Activated CD8-positive, alpha-beta T cell treated with anti-CD3 and anti-CD28 coated beads, Interleukin-2, amount 10 ng/mL, durations not matched to agents 7 days and 5 days (primary cell): ENCODE data around the gene SMU1. TPM values are rescaled to one million over a fixed set of nuclear protein-coding genes. Genes with fewer than 3 reads are reported as not detected.
"Not testable (repeated sequence)": the region's sequence is repeated elsewhere in the genome, so short reads cannot be mapped to it uniquely, and the experiment has no call there.

Source experiments
- ATAC-seq: fragments of 150-1000 bp; cut with Tn5 transposase; one replicate; pipeline ENCODE4 v1.10.0; 2021; ENCODE audit warnings: moderate library complexity
- CTCF ChIA-PET: fragments of 350-600 bp; sonication (Branson Sonifier 250); formaldehyde crosslinking; loops from one replicate; lab custom pipeline; 2021; ENCODE audit warnings: antibody characterized with exemption; lab: Charles Lee
- POLR2A ChIA-PET: fragments of 350-600 bp; sonication (Branson Sonifier 250); formaldehyde crosslinking; loops from one replicate; lab custom pipeline; 2021; ENCODE audit warnings: antibody characterized with exemption; lab: Charles Lee
- DNase-seq: peaks from one replicate; pipeline ENCODE4 v3.0.0-alpha.2; 2020
- H3K27ac Mint-ChIP-seq: one replicate; pipeline ENCODE4 v1.8.0; 2021; ENCODE audit warnings: mild to moderate bottlenecking, mixed read lengths
- H3K27me3 Mint-ChIP-seq: one replicate; pipeline ENCODE4 v1.8.0; 2021; ENCODE audit warnings: low read depth, mixed read lengths
- H3K36me3 Mint-ChIP-seq: one replicate; pipeline ENCODE4 v1.8.0; 2021; ENCODE audit warnings: low read depth, mixed read lengths
- H3K4me1 Mint-ChIP-seq: one replicate; pipeline ENCODE4 v1.8.0; 2021; ENCODE audit warnings: low read depth, mixed read lengths
- H3K4me3 Mint-ChIP-seq: one replicate; pipeline ENCODE4 v1.8.0; 2021; ENCODE audit warnings: mild to moderate bottlenecking, mixed read lengths
- H3K9me3 Mint-ChIP-seq: one replicate; pipeline ENCODE4 v1.8.0; 2022; ENCODE audit warnings: mixed read lengths; ENCODE audit not compliant: insufficient read depth
- total RNA-seq, 2 experiments: library from RNA; stranded (reverse); gene quantifications; one replicate each; pipeline ENCODE4 v1.2.3, GENCODE V29; 2021

SMU1 gene
- total RNA-seq, 2 experiments from 2014 or later: 21.7 to 22.6 TPM

DNA sequence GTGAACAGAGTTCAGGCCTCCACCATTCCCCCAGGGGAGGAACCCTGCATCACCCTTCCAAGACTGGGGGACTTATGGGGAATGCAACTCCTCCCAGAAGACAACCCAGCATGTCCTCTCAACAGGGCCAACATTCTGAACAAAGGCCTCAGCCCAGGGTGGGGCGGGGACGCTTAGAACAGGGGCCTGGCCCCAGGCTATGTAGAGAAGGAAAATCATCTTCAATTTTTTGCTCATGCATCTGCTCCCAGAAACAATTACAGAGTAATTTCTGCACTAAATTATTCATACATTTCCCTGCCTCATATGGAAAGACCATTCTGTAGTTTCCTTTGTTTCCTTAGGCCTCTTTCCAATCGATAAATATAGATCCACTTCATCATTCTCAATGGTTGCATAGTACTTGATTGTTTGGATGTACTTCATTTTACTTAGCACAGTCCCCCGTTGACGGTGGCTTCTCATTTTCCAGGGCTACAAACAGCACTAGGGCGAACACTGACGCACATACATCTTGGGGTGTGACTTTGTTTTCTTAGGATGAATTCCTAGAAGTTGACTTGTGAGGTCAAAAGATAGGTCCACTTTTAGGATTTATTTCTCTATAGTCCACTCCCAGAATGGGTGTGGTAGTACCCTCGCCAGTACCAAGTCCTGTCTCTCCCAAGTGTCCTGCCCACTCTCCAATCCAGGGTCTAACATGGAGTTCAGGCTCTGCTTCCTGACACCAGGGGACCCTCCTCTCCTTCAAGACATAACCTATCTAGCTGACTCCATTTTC, 27.2 kb upstream of the SMU1 start:
- Mint-ChIP-seq H3K4me3 (no peak overlapping the region), H3K9me3 (no peaks in the 10 kb centered on the region), H3K4me1 (peaks cover 13% of the 10 kb centered on the region), H3K27ac (no peak overlapping the region), H3K27me3 (no peaks in the 10 kb centered on the region), H3K36me3 (no peaks in the 10 kb centered on the region)
- no peak for DNase-seq
- ChIA-PET POLR2A (no interaction called here), CTCF (no interaction called here)
- no peak for ATAC-seq

- Mint-ChIP-seq H3K36me3 (no peaks in the 10 kb centered on the region), H3K27me3 (no peaks in the 10 kb centered on the region), H3K27ac (no peak overlapping the region), H3K4me1 (peaks cover 13% of the 10 kb centered on the region), H3K4me3 (no peak overlapping the region), H3K9me3 (no peaks in the 10 kb centered on the region)
- ChIA-PET CTCF (no interaction called here), POLR2A (no interaction called here)
- ATAC-seq (no peak), DNase-seq (no peak)
These were observed 26.2 kb upstream of the SMU1 start for GRCh38 chr9:33102551-33103210.

GRCh38 chr9:33101104-33101951, 24.9 kb upstream of the SMU1 start:
- H3K27ac Mint-ChIP-seq: no peak overlapping the region
- H3K4me3 Mint-ChIP-seq: no peak overlapping the region
- no peaks in the 10 kb centered on the region for H3K9me3 Mint-ChIP-seq
- no peaks in the 10 kb centered on the region for H3K27me3 Mint-ChIP-seq
- ChIA-PET POLR2A (no interaction called here), CTCF (no interaction called here)
- peaks cover 13% of the 10 kb centered on the region for H3K4me1 Mint-ChIP-seq
- DNase-seq: no peak
- no peak for ATAC-seq
- H3K36me3 Mint-ChIP-seq: no peaks in the 10 kb centered on the region

- ATAC-seq (no peak), DNase-seq (no peak)
- ChIA-PET CTCF (interaction anchor here (0.7 kb wide), 1 partner anchor 88 kb away, joined by 3 read pairs; no protein-coding TSS in a partner anchor), POLR2A (no interaction called here)
- H3K9me3 Mint-ChIP-seq: no peaks in the 10 kb centered on the region
- H3K36me3 Mint-ChIP-seq: no peaks in the 10 kb centered on the region
- H3K4me1 Mint-ChIP-seq: peaks cover 13% of the 10 kb centered on the region
- H3K27ac Mint-ChIP-seq: no peak overlapping the region
- no peaks in the 10 kb centered on the region for H3K27me3 Mint-ChIP-seq
- H3K4me3 Mint-ChIP-seq: no peak overlapping the region
These were observed 23.3 kb upstream of the SMU1 start for GRCh38 chr9:33099754-33100153.

- no peak overlapping the region for H3K4me3 Mint-ChIP-seq
- no peak for ATAC-seq
- H3K4me1 Mint-ChIP-seq: peaks cover 19% of the 10 kb centered on the region
- no peaks in the 10 kb centered on the region for H3K36me3 Mint-ChIP-seq
- no peaks in the 10 kb centered on the region for H3K27me3 Mint-ChIP-seq
- H3K27ac Mint-ChIP-seq: no peak overlapping the region
- no peak for DNase-seq
- ChIA-PET CTCF (no interaction called here), POLR2A (no interaction called here)
- H3K9me3 Mint-ChIP-seq: no peaks in the 10 kb centered on the region
These were observed 20.7 kb upstream of the SMU1 start for GRCh38 chr9:33097192-33097591.

DNA sequence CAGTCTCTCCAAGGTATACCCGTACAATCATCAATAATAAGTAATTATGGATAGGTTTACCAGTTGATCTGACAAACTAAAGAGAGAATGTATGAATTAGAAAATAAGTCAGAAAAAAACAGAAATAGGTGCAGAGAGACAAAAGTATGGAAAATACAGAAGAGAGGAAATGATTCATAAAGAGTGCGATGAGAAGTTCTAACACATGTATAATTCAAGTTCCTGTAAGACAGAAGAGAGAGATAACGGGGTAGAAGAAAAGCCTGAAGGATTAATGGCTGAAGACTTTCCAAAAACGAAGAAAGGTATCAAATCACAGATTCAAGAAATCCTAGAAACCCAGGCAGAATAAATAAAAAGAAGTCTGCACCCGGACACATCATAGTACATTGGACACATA, 16.2 kb upstream of the SMU1 start:
- ATAC-seq (no peak), DNase-seq (no peak)
- Mint-ChIP-seq H3K4me3 (no peak overlapping the region), H3K9me3 (no peaks in the 10 kb centered on the region), H3K4me1 (peaks cover 6% of the 10 kb centered on the region), H3K27ac (no peak overlapping the region), H3K27me3 (peaks cover 19% of the 10 kb centered on the region), H3K36me3 (no peaks in the 10 kb centered on the region)
- POLR2A ChIA-PET: interaction anchor here (0.7 kb wide), 1 partner anchor 226 kb away, joined by 3 read pairs; no protein-coding TSS in a partner anchor
- CTCF ChIA-PET: no interaction called here

DNA sequence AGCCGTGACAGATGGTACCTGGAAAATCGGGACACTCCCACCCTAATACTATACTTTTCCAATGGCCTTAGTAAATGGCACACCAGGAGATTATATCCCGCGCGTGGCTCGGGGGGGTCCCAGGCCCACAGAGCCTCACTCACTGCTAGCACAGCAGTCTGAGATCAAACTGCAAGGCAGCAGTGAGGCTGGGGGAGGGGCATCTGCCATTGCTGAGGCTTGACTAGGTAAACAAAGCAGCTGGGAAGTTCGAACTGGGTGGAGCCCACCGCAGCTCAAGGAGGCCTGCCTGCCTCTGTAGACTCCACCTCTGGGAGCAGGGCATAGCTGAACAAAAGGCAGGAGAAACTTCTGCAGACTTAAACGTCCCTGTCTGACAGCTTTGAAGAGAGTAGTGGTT, 9.2 kb upstream of the SMU1 start:
- H3K27ac Mint-ChIP-seq, H3K4me1 Mint-ChIP-seq, H3K9me3 Mint-ChIP-seq, H3K4me3 Mint-ChIP-seq, CTCF ChIA-PET, H3K36me3 Mint-ChIP-seq, ATAC-seq, DNase-seq, POLR2A ChIA-PET: not testable (repeated sequence)
- H3K27me3 Mint-ChIP-seq: peaks cover 17% of the 10 kb centered on the region

- Mint-ChIP-seq H3K27me3 (no peaks in the 10 kb centered on the region), H3K36me3 (no peaks in the 10 kb centered on the region), H3K4me1 (peaks cover 4% of the 10 kb centered on the region), H3K9me3 (no peaks in the 10 kb centered on the region), H3K27ac (peak overlapping the region; percentile 56), H3K4me3 (peak overlapping the region; percentile 32)
- ATAC-seq (peak; percentile 21), DNase-seq (no peak)
- CTCF ChIA-PET: interaction anchor here (0.7 to 2.8 kb wide), 6 partner anchors 38 to 143 kb away, joined by 3 to 39 read pairs (median 4); partner anchors contain the start of gene B4GALT1
- POLR2A ChIA-PET: interaction anchor here (0.7 to 1.1 kb wide), 2 partner anchors 85 to 143 kb away, joined by 3 read pairs; partner anchors contain the start of gene B4GALT1
These were observed 6.3 kb upstream of the SMU1 start for GRCh38 chr9:33082538-33083326.

GRCh38 chr9:33082128-33082527, 5.7 kb upstream of the SMU1 start:
- DNase-seq: peak; percentile 38
- ChIA-PET POLR2A (interaction anchor here (0.7 to 1.1 kb wide), 2 partner anchors 85 to 144 kb away, joined by 3 read pairs; partner anchors contain the start of gene B4GALT1), CTCF (interaction anchor here (0.7 to 2.8 kb wide), 6 partner anchors 38 to 144 kb away, joined by 3 to 39 read pairs (median 4); partner anchors contain the start of gene B4GALT1)
- Mint-ChIP-seq H3K4me3 (peak overlapping the region; percentile 32), H3K27ac (peak overlapping the region; percentile 56), H3K4me1 (peaks cover 6% of the 10 kb centered on the region), H3K27me3 (no peaks in the 10 kb centered on the region), H3K9me3 (no peaks in the 10 kb centered on the region), H3K36me3 (no peaks in the 10 kb centered on the region)
- peak; percentile 48 for ATAC-seq

- H3K9me3 Mint-ChIP-seq: no peaks in the 10 kb centered on the region
- H3K36me3 Mint-ChIP-seq: no peaks in the 10 kb centered on the region
- no peaks in the 10 kb centered on the region for H3K27me3 Mint-ChIP-seq
- peak; percentile 54 for ATAC-seq
- peak; percentile 84 for DNase-seq
- ChIA-PET CTCF (interaction anchor here (0.9 to 3.1 kb wide), 6 partner anchors 86 to 171 kb away, joined by 4 to 39 read pairs (median 20); partner anchors contain the start of gene B4GALT1), POLR2A (interaction anchor here (0.6 to 1.0 kb wide), 4 partner anchors 85 to 648 kb away, joined by 3 read pairs; partner anchors contain the start of gene B4GALT1)
- no peak overlapping the region for H3K27ac Mint-ChIP-seq
- H3K4me3 Mint-ChIP-seq: no peak overlapping the region
- peaks cover 10% of the 10 kb centered on the region for H3K4me1 Mint-ChIP-seq
These were observed 4.8 kb upstream of the SMU1 start for GRCh38 chr9:33081128-33081851.
